Prostate gland (tissue), 2 donors: Measurements from ENCODE around the gene ARMC6.

ENCODE experiments used
- CTCF ChIP-seq, 4 experiments: fragments of 200-600 bp in 2 of 4; fragments of 450-650 bp in 2 of 4; sonication (generic) in 2 of 4; IDR thresholded peaks; 1 replicate in 3 of 4; 2 replicates in 1 of 4; pipeline ENCODE4 v1.5.1; 2016 to 2019; ENCODE audit warnings: antibody characterized with exemption in 4 of 4, mild to moderate bottlenecking in 2 of 4, moderate library complexity in 2 of 4
- POLR2A ChIP-seq: fragments of 450-650 bp; IDR thresholded peaks from one replicate; pipeline ENCODE4 v1.6.1; 2016; ENCODE audit warnings: antibody characterized with exemption, mild to moderate bottlenecking

GRCh38 chr19:19054315-19054938 is 21.0 kb downstream of the ARMC6 start:
- TF ChIP-seq CTCF (IDR thresholded peaks at IDR 0.05) (no peak), POLR2A (no peak)
